GM18526 (cell line): ENCODE data around the gene SATB2.

ENCODE experiments used
- POLR2A ChIP-seq: IDR thresholded peaks from 3 replicates; pipeline ENCODE4 v1.6.1; 2011; ENCODE audit not compliant: insufficient read length; ENCODE audit errors: extremely low read depth

Gene SATB2

GRCh38 chr2:199443589-199444130 lies 14.1 kb downstream of the SATB2 start:
- no peak for TF ChIP-seq POLR2A

GRCh38 chr2:199442173-199442572 lies 15.6 kb downstream of the SATB2 start:
- TF ChIP-seq POLR2A, result no peak

- TF ChIP-seq POLR2A, result no peak
Measured at GRCh38 chr2:199441759-199442158, 16.0 kb downstream of the SATB2 start.

GRCh38 chr2:199440118-199440517 lies 17.6 kb downstream of the SATB2 start:
- TF ChIP-seq POLR2A, result no peak

GRCh38 chr2:199439542-199439941 lies 18.2 kb downstream of the SATB2 start:
- no peak for TF ChIP-seq POLR2A

GRCh38 chr2:199439066-199439465 lies 18.7 kb downstream of the SATB2 start:
- TF ChIP-seq POLR2A, result no peak

GRCh38 chr2:199434555-199434954 lies 23.2 kb downstream of the SATB2 start:
- no peak for TF ChIP-seq POLR2A

- TF ChIP-seq POLR2A, result no peak
Measured at GRCh38 chr2:199433204-199433832, 24.4 kb downstream of the SATB2 start.

GRCh38 chr2:199431746-199432213 lies 26.0 kb downstream of the SATB2 start:
- no peak for TF ChIP-seq POLR2A

- no peak for TF ChIP-seq POLR2A
Measured at GRCh38 chr2:199430214-199430613, 27.5 kb downstream of the SATB2 start.

- no peak for TF ChIP-seq POLR2A
Measured at GRCh38 chr2:199428291-199428690, 29.4 kb downstream of the SATB2 start.

GRCh38 chr2:199424160-199424559 lies 33.6 kb downstream of the SATB2 start:
- no peak for TF ChIP-seq POLR2A

GRCh38 chr2:199419428-199419827 lies 38.3 kb downstream of the SATB2 start:
- TF ChIP-seq POLR2A, result no peak

- TF ChIP-seq POLR2A, result no peak
Measured at GRCh38 chr2:199414465-199414864, 43.3 kb downstream of the SATB2 start.

GRCh38 chr2:199414001-199414400 lies 43.7 kb downstream of the SATB2 start:
- TF ChIP-seq POLR2A, result no peak

GRCh38 chr2:199409759-199410529 lies 47.8 kb downstream of the SATB2 start:
- TF ChIP-seq POLR2A, result no peak

GRCh38 chr2:199407421-199407820 lies 50.3 kb downstream of the SATB2 start:
- no peak for TF ChIP-seq POLR2A

GRCh38 chr2:199405241-199405640 lies 52.5 kb downstream of the SATB2 start:
- no peak for TF ChIP-seq POLR2A
